ENCODE data around the gene TCERG1L. TPM values are rescaled to one million over a fixed set of nuclear protein-coding genes. Genes with fewer than 3 reads are reported as not detected.

Gene TCERG1L
- total RNA-seq, 2 donors from 2014 or later: 0.12 TPM; not detected in 1

DNA sequence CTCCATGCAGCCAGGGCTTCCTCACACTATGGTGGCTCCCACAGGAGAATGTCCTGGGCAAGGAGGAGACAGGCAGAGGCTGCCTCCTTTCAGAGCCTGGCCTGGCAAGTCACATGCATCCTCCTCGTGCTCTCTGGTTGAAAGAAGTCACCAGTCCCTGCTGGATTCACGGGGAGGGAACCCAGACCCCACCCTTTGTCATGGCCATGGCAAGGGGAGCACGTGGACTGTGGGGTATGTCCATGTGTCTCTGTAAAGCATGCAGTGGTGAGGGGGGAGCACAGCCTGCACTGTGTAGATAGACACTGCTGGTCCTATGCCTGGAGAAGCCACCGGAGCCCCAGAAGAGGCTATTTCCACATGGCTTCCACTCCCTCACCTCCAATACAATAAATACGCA, 225.0 kb downstream of the TCERG1L start:
- TF ChIP-seq, protein P1, sequence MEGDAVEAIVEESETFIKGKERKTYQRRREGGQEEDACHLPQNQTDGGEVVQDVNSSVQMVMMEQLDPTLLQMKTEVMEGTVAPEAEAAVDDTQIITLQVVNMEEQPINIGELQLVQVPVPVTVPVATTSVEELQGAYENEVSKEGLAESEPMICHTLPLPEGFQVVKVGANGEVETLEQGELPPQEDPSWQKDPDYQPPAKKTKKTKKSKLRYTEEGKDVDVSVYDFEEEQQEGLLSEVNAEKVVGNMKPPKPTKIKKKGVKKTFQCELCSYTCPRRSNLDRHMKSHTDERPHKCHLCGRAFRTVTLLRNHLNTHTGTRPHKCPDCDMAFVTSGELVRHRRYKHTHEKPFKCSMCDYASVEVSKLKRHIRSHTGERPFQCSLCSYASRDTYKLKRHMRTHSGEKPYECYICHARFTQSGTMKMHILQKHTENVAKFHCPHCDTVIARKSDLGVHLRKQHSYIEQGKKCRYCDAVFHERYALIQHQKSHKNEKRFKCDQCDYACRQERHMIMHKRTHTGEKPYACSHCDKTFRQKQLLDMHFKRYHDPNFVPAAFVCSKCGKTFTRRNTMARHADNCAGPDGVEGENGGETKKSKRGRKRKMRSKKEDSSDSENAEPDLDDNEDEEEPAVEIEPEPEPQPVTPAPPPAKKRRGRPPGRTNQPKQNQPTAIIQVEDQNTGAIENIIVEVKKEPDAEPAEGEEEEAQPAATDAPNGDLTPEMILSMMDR (IDR thresholded peaks at IDR 0.05): no peak
- no peaks in the 10 kb centered on the region for H3K36me3 ChIP-seq
- no peaks in the 10 kb centered on the region for H3K9me3 ChIP-seq
- H3K27ac ChIP-seq: no peak overlapping the region
- no peaks in the 10 kb centered on the region for H3K4me1 ChIP-seq
- no peak overlapping the region for H3K4me3 ChIP-seq
- no peaks in the 10 kb centered on the region for H3K27me3 ChIP-seq
- DNase-seq (ENCODE audit: low spot score): no peak

DNA sequence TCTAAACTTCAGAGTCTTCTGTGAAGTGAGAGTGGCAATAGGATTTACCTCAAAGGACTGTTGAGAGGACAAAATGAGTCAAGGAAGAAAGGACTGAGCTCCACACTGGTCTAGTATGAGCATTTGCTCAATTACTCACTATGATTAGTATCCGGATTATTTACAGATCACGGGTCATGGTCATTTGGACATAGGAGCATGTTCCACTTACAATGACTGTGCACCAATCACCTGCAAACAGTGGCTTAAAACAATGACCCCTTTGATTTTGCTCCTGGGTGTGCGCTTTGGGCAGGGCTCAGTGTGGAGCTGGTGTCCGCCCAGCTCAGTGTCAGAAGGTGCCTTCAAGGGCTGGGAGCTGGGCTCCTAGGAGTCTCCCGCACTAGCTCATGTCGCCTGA, 225.4 kb downstream of the TCERG1L start:
- H3K4me1 ChIP-seq: no peaks in the 10 kb centered on the region
- no peak for DNase-seq (ENCODE audit: low spot score)
- H3K9me3 ChIP-seq: no peaks in the 10 kb centered on the region
- no peak overlapping the region for H3K27ac ChIP-seq
- TF ChIP-seq, protein P1 (IDR thresholded peaks at IDR 0.05): no peak
- no peak overlapping the region for H3K4me3 ChIP-seq
- no peaks in the 10 kb centered on the region for H3K27me3 ChIP-seq
- no peaks in the 10 kb centered on the region for H3K36me3 ChIP-seq

DNA sequence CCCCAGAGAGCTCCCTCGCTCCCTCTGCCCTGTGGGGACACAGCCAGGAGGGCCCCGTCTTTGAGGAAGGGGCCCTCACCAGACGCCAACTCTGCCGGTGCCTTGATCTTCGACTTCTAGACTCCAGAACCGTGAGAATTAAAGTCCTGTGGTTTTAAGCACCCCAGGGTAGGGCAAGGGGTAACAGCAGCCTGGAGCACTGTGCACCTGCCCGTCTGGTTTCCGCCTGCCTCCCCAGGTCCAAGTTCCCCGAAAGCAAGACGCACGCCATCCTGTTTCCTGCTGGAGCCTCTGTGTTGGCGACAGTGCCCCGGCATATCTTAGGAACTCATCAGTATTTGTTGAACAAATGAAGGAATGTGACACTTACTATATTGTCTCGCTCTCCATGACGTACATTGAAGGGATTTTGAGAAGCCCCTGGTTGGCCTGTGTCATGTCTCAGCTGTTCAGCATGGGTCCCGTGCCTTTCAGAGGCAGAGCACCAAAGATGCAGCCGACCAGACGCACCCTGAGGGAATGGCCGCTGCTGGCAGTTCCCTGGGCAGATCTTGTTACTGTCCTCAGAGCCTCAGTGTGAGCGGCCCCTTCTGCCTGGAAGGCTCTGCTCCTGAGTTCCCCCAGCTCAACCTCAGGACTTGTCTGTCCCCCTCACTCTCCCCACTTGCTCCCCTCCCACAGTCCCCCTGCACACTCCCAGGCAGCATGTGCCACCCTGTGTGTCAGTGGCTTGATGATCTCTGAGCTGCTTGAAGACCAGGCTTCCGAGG, 226.2 kb downstream of the TCERG1L start:
- H3K27me3 ChIP-seq: no peaks in the 10 kb centered on the region
- TF ChIP-seq, protein P1 (IDR thresholded peaks at IDR 0.05): no peak

DNA sequence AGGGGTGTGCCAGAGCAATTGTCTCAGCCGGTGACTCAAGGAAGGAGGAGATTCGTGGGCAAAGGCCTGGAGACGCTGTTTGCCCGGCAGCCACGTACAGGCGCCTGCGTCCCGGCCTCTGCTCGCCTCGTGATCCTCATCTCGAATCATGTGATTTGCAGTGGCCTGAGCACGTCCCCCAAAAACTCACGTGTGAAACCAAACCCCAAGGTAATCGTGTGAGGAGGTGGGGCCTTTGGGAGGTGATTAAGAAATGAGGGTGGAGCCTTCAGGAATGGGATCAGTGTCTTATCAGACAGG, 226.8 kb downstream of the TCERG1L start:
- no peaks in the 10 kb centered on the region for H3K9me3 ChIP-seq
- no peak overlapping the region for H3K27ac ChIP-seq
- H3K4me3 ChIP-seq: no peak overlapping the region
- TF ChIP-seq, protein P1 (IDR thresholded peaks at IDR 0.05): no peak
- no peaks in the 10 kb centered on the region for H3K27me3 ChIP-seq
- DNase-seq (ENCODE audit: low spot score): no peak
- H3K36me3 ChIP-seq: no peaks in the 10 kb centered on the region
- no peaks in the 10 kb centered on the region for H3K4me1 ChIP-seq

More for the DNA sequence above, 226.2 kb downstream of the TCERG1L start:
- Histone ChIP-seq H3K4me1 (no peaks in the 10 kb centered on the region), H3K27ac (no peak overlapping the region), H3K36me3 (no peaks in the 10 kb centered on the region), H3K4me3 (no peak overlapping the region), H3K9me3 (no peaks in the 10 kb centered on the region)
- no peak for DNase-seq (ENCODE audit: low spot score)

DNA sequence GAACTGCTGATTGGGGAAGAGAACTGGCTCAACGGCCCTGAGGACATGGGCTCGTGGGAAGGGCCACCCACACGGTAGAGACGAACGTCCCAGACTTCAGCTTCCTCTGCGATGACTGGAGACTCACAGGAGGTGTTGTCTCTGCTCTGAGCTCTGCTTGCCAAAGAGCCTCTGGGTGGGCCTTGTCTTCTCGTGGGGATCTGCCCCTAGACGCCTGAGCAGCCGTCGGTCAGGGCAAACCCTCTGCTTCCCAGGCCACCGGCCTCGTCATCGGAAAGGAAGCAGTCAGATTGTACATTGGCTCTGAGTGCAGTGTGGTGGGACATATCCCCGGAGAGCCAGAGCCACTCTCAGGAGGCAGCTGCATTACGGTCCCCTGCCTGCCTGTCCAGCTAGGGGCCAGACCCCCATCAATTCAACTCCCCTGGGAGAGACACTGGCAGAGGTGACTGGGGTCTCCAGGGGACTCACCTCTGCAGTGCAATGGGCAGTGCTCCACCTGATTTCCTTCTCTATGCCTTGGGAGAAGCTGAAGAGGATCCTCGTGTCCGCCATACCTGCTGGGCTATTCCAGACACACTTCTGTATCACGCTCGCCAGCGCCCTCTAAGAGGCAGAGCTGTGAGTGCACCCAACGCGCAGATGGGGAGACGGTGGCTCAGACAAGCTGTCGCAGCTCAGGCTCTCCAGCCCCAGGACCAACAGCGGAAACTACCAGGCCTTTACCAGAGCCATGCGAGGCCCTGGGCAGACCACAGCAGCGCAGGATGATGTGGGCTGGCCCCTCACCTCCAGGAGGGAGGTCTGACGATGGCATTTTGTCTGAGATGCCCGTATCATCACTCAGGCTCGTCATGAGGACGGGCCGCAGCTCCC, 227.4 kb downstream of the TCERG1L start:
- Histone ChIP-seq H3K4me3 (no peak overlapping the region), H3K9me3 (no peaks in the 10 kb centered on the region), H3K36me3 (no peaks in the 10 kb centered on the region), H3K27me3 (no peaks in the 10 kb centered on the region), H3K4me1 (no peaks in the 10 kb centered on the region), H3K27ac (no peak overlapping the region)
- DNase-seq (ENCODE audit: low spot score): no peak
- TF ChIP-seq, protein P1 (IDR thresholded peaks at IDR 0.05): no peak

All from right atrium auricular region (tissue), 2 donors.